HepG2 (cell line): Measurements from ENCODE around the gene SYNJ2. TPM values are rescaled to one million over a fixed set of nuclear protein-coding genes. Genes with fewer than 3 reads are reported as not detected.

Experiments
- ATAC-seq: fragments of 200-7000 bp; cut with Tn5 transposase; 3 replicates; pipeline ENCODE4 v1.9.1; 2020; ENCODE audit warnings: mild to moderate bottlenecking, moderate library complexity
- BruUV-seq: library from RNA; stranded (reverse); fragments of 400-500 nt; replicated peaks from 2 replicates; lab custom pipeline; 2021; lab: Mats Ljungman, UMichigan
- CTCF ChIA-PET: fragments of 300-600 bp; formaldehyde crosslinking; extraction: SDS; loops from one replicate; lab custom pipeline; 2021; ENCODE audit warnings: low total read pairs, inconsistent platforms, low intra/inter-chr PET ratio; lab: Yijun Ruan, JAX
- POLR2A ChIA-PET: fragments of 350-600 bp; sonication (Branson Sonifier 250); formaldehyde crosslinking; loops from one replicate; lab custom pipeline; 2020; ENCODE audit warnings: antibody characterized with exemption, inconsistent platforms; lab: Yijun Ruan, JAX
- DNase-seq: peaks from one replicate; pipeline ENCODE4 v3.0.0-alpha.2; 2015; ENCODE audit warnings: low spot score
- FAIRE-seq: peaks from 3 replicates; lab custom pipeline; 2011; peaks lifted over from hg19 to GRCh38; lab: Jason Lieb, UNC
- H2AFZ ChIP-seq: one replicate; pipeline ENCODE4 v1.6.1; 2011; ENCODE audit warnings: low read length, inconsistent platforms
- H3K27ac ChIP-seq: fragments of 300-600 bp; 3 replicates; pipeline ENCODE4 v1.8.0; 2011; ENCODE audit warnings: mixed run types, mild to moderate bottlenecking, mixed read lengths, low read length, inconsistent platforms; ENCODE audit not compliant: insufficient read depth; ENCODE audit errors: extremely low read length
- H3K27me3 ChIP-seq, 2 experiments: fragments of 200-600 bp in 1 of 2; 2 replicates in 1 of 2; 3 replicates in 1 of 2; pipeline versions ENCODE4 v1.6.0 to v1.8.0; 2011; ENCODE audit warnings: low read length in 2 of 2, mild to moderate bottlenecking in 2 of 2, moderate library complexity in 2 of 2, inconsistent platforms in 1 of 2; ENCODE audit not compliant: insufficient read depth in 2 of 2, control insufficient read depth in 1 of 2
- H3K36me3 ChIP-seq, 2 experiments: fragments of 200-600 bp in 1 of 2; replicated peaks in 1 of 2; 2 replicates in 1 of 2; 3 replicates in 1 of 2; pipeline versions ENCODE4 v1.5.1 to v1.8.0; 2011; ENCODE audit warnings: low read length in 2 of 2, inconsistent platforms in 1 of 2; ENCODE audit not compliant: insufficient read depth in 2 of 2, control insufficient read depth in 1 of 2
- H3K4me1 ChIP-seq: 2 replicates; pipeline ENCODE4 v1.5.1; 2012; ENCODE audit warnings: low read length, inconsistent platforms; ENCODE audit not compliant: insufficient read depth
- H3K4me2 ChIP-seq: 2 replicates; pipeline ENCODE4 v1.6.0; 2011; ENCODE audit warnings: low read depth, low read length, inconsistent platforms
- H3K4me3 ChIP-seq, 3 experiments: fragments of 200-600 bp in 1 of 3; sonication (generic), shearing (Covaris generic) in 1 of 3; replicated peaks in 1 of 3; 2 replicates each; pipeline ENCODE4 v1.5.1; 2011 to 2016; ENCODE audit warnings: low read length in 3 of 3, inconsistent platforms in 2 of 3, low read depth in 2 of 3, mild to moderate bottlenecking in 2 of 3, control low read depth in 1 of 3, mixed read lengths in 1 of 3; ENCODE audit not compliant: insufficient read depth in 1 of 3
- H3K79me2 ChIP-seq: one replicate; pipeline ENCODE4 v1.6.1; 2011; ENCODE audit warnings: low read length, inconsistent platforms; ENCODE audit not compliant: insufficient read depth
- H3K9ac ChIP-seq: 2 replicates; pipeline ENCODE4 v1.6.0; 2011; ENCODE audit warnings: mild to moderate bottlenecking, low read depth, low read length, inconsistent platforms; ENCODE audit not compliant: insufficient read depth
- H3K9me3 ChIP-seq: 2 replicates; pipeline ENCODE4 v1.5.1; 2012; ENCODE audit warnings: mild to moderate bottlenecking, low read length
- H4K20me1 ChIP-seq: 2 replicates; pipeline ENCODE4 v1.6.0; 2011; ENCODE audit warnings: inconsistent platforms, mild to moderate bottlenecking, low read length, moderate library complexity; ENCODE audit not compliant: insufficient read depth
- AGO2 ChIP-seq: fragments of 200-400 bp; formaldehyde crosslinking; optimal IDR thresholded peaks from 2 replicates; pipeline ENCODE3; 2017; ENCODE audit warnings: mild to moderate bottlenecking, low read depth, low read length, moderate library complexity
- CBX1 ChIP-seq: IDR thresholded peaks from one replicate; pipeline ENCODE4 v1.6.1; 2016; ENCODE audit warnings: antibody characterized with exemption, low read depth
- CHCHD3 ChIP-seq: sonication (generic); formaldehyde crosslinking; IDR thresholded peaks from 2 replicates; pipeline ENCODE4 v1.8.0; 2022; ENCODE audit warnings: mild to moderate bottlenecking, missing genetic modification reagents, moderate library complexity
- DNMT1 ChIP-seq: sonication (generic); formaldehyde crosslinking; IDR thresholded peaks from 2 replicates; pipeline ENCODE4 v1.5.1; 2020; ENCODE audit warnings: mild to moderate bottlenecking, missing genetic modification reagents
- GATA4 ChIP-seq: sonication (generic); IDR thresholded peaks from 2 replicates; pipeline ENCODE4 v1.6.1; 2016; ENCODE audit warnings: antibody characterized with exemption, low read depth, borderline replicate concordance
- PAF1 ChIP-seq: IDR thresholded peaks from 2 replicates; pipeline ENCODE4 v1.6.1; 2016; ENCODE audit warnings: missing genetic modification reagents, missing compliant biosample characterization
- RBM22 ChIP-seq: fragments of 200-400 bp; formaldehyde crosslinking; optimal IDR thresholded peaks from 2 replicates; pipeline ENCODE3; 2017; ENCODE audit warnings: mild to moderate bottlenecking, low read length, moderate library complexity
- TMF1 ChIP-seq: sonication (generic); formaldehyde crosslinking; IDR thresholded peaks from 2 replicates; pipeline ENCODE4 v1.8.1; 2022; ENCODE audit warnings: low read depth, missing genetic modification reagents
- TOPORS ChIP-seq: sonication (generic); formaldehyde crosslinking; IDR thresholded peaks from 2 replicates; pipeline ENCODE4 v1.8.0; 2023; ENCODE audit warnings: mild to moderate bottlenecking, missing genetic modification reagents
- ZBTB42 ChIP-seq: sonication (generic); formaldehyde crosslinking; IDR thresholded peaks from 2 replicates; pipeline ENCODE4 v1.5.0; 2020; ENCODE audit warnings: mild to moderate bottlenecking, missing genetic modification reagents
- ZFP36L2 ChIP-seq: sonication (generic); formaldehyde crosslinking; IDR thresholded peaks from 2 replicates; pipeline ENCODE4 v1.4.0; 2020; ENCODE audit warnings: missing genetic modification reagents
- ZFP90 ChIP-seq: sonication (generic); formaldehyde crosslinking; IDR thresholded peaks from 2 replicates; pipeline ENCODE4 v1.8.0; 2022; ENCODE audit warnings: missing genetic modification reagents, mild to moderate bottlenecking, inconsistent platforms, borderline replicate concordance
- ZNF224 ChIP-seq: sonication (generic); formaldehyde crosslinking; IDR thresholded peaks from 2 replicates; pipeline ENCODE4 v1.5.0; 2020; ENCODE audit warnings: mild to moderate bottlenecking, missing genetic modification reagents
- ZNF343 ChIP-seq: sonication (generic); formaldehyde crosslinking; IDR thresholded peaks from 2 replicates; pipeline ENCODE4 v1.4.0; 2020; ENCODE audit warnings: mild to moderate bottlenecking, missing genetic modification reagents
- WGBS: methylation state at CpG from one replicate; pipeline ENCODE4 v1.1.6; 2017; ENCODE audit warnings: low lambda C conversion rate; 5-methylcytosine and 5-hydroxymethylcytosine counted together
- in situ Hi-C: cut with HindIII; loops from 2 replicates; pipeline ENCODE4 v1.10.0; 2017; ENCODE audit warnings: low pct_unique_long_range_greater_than_20kb; ENCODE audit not compliant: extremely low pct_ligation_motif_present
- intact Hi-C: fragments of 100-400 bp; cut with micrococcal nuclease; formaldehyde crosslinking; loops from one replicate; pipeline ENCODE4 v1.10.0; 2022; ENCODE audit not compliant: unreplicated experiment
- polyA plus RNA-seq, 8 experiments: library from polyadenylated mRNA; depleted of rRNA in 3 of 8; stranded (reverse) in 7 of 8; unstranded in 1 of 8; fragments of >200 nt; fragmentation: Illumina TruSeq in 4 of 8; extraction: Trizol in 4 of 8; gene quantifications; 2 replicates each; pipeline versions ENCODE4 v1.2.1 to v1.2.3, GENCODE V29; 2011 to 2016; ENCODE audit warnings: low read depth in 4 of 8, missing spikeins in 1 of 8, mixed read lengths in 1 of 8; ENCODE audit not compliant: insufficient read depth in 1 of 8
- total RNA-seq, 5 experiments: library from RNA; depleted of rRNA; stranded (reverse); fragments of >200 nt; fragmentation: Illumina TruSeq; extraction: Trizol; gene quantifications; 2 replicates each; pipeline ENCODE4 v1.2.3, GENCODE V29; 2016; ENCODE audit warnings: low read depth in 1 of 5

SYNJ2 gene
- total and polyA plus RNA-seq, 2 of the 13 experiments (the other 11 are each of a cell fraction or from before 2014, with no cell fraction given): 39.1 to 57.6 TPM

DNA sequence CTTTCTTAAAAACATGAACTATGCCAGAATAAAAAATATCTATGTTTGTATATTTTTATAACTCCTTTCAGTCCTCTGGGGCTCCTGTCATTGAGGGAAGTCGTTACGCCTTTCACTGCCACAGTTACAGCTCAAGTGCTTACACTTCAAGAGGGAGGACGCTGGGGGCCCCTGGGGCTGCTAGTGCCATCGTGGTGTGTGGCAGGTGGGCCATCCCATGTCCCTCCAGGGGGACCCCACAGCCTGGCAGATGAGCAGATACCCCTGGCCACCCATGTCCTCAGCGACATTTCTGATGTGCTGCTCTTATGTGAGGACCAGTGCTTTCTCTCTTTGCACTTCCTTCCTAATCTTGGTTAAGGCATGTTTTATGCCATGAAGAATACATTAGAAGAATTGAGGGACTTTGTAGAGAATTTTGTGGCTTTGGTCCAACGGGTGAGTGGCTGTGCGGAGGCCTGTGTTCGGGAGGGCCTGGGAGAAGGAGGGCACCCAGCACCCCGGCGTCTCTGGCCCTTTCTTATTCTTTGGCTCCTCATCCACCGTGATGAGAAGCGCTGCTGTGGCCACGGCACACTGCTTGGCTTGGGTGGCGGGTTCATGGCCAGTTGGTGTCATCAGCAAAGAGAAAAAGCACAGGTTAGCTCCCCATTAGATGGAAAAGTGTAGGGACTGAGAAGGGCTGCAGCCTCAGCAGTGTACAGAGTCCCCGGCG lies 38.3 kb upstream of the SYNJ2 start:
- H3K4me2 ChIP-seq: no peak overlapping the region
- H2AFZ ChIP-seq: no peak overlapping the region
- H3K4me3 ChIP-seq: no peak overlapping the region
- H3K9me3 ChIP-seq: no peaks in the 10 kb centered on the region
- peaks cover 23 to 60% of the 10 kb centered on the region in 2 experiments; a peak in 4 of 5 replicates for H3K36me3 ChIP-seq
- POLR2A ChIA-PET: no interaction called here
- H3K27ac ChIP-seq: no peak overlapping the region
- H4K20me1 ChIP-seq: no peaks in the 10 kb centered on the region
- no peak overlapping the region for H3K9ac ChIP-seq
- CTCF ChIA-PET: no interaction called here
- ATAC-seq: no peak
- H3K4me1 ChIP-seq: no peaks in the 10 kb centered on the region
- no peaks in the 10 kb centered on the region for H3K27me3 ChIP-seq
- no peak for TF ChIP-seq ZNF343 (CRISPR knock-in tag)
- TF ChIP-seq PAF1 (CRISPR knock-in tag): no peak
- no peak for TF ChIP-seq ZFP36L2 (CRISPR knock-in tag)
- TF ChIP-seq CHCHD3 (CRISPR knock-in tag): no peak
- TF ChIP-seq ZNF224 (CRISPR knock-in tag): no peak
- TF ChIP-seq AGO2: peak; percentile 50
- TF ChIP-seq, all 625 proteins: peak for 1
- no peaks in the 10 kb centered on the region for H3K79me2 ChIP-seq
- BruUV-seq: no TSS peak
- 96% methylated on average over 16 of the region's 16 CpGs for WGBS
- in situ Hi-C loops: no loop called here
- DNase-seq: no peak
- no peak for FAIRE-seq
- intact Hi-C loops: no loop called here

DNA sequence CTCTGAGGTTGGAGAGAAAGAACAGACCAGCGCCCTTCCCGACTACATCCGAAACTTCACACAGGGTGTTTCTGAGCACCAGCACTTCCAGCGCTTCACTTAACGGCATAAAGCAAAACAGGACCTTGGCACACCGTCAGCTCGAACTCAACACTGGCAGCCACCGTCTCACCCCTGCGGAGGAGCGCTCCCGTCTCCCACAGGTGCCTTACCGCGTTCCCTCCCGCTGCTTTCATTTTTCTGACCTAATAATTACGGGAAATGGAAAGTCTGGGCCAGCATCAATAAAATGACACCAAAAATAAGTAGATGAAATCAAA lies 37.7 kb upstream of the SYNJ2 start:
- ChIA-PET CTCF (no interaction called here), POLR2A (no interaction called here)
- 94% methylated on average over 15 of the region's 15 CpGs for WGBS
- Histone ChIP-seq H3K9me3 (no peaks in the 10 kb centered on the region), H3K79me2 (no peaks in the 10 kb centered on the region), H4K20me1 (no peaks in the 10 kb centered on the region), H3K27me3 (no peaks in the 10 kb centered on the region), H3K27ac (no peak overlapping the region), H3K4me1 (no peaks in the 10 kb centered on the region), H3K4me2 (no peak overlapping the region), H2AFZ (no peak overlapping the region), H3K9ac (no peak overlapping the region), H3K36me3 (peaks cover 22 to 54% of the 10 kb centered on the region in 2 experiments; a peak in 4 of 5 replicates), H3K4me3 (no peak overlapping the region)
- ATAC-seq (no peak), FAIRE-seq (no peak), DNase-seq (no peak)
- intact Hi-C loops: no loop called here
- TF ChIP-seq DNMT1 (CRISPR knock-in tag): no peak
- TF ChIP-seq GATA4: no peak
- TF ChIP-seq ZBTB42 (CRISPR knock-in tag): no peak
- TF ChIP-seq TOPORS (CRISPR knock-in tag): no peak
- no peak for TF ChIP-seq ZFP90 (CRISPR knock-in tag)
- no peak for TF ChIP-seq CBX1
- TF ChIP-seq RBM22: peak; percentile 43
- TF ChIP-seq TMF1: no peak
- no TSS peak for BruUV-seq
- in situ Hi-C loops: no loop called here
